ENCODE results near the gene ARHGEF33. TPM values are rescaled to one million over a fixed set of nuclear protein-coding genes. Genes with fewer than 3 reads are reported as not detected.

The ARHGEF33 gene
- total RNA-seq, 1 experiment from 2014 or later: not detected

DNA sequence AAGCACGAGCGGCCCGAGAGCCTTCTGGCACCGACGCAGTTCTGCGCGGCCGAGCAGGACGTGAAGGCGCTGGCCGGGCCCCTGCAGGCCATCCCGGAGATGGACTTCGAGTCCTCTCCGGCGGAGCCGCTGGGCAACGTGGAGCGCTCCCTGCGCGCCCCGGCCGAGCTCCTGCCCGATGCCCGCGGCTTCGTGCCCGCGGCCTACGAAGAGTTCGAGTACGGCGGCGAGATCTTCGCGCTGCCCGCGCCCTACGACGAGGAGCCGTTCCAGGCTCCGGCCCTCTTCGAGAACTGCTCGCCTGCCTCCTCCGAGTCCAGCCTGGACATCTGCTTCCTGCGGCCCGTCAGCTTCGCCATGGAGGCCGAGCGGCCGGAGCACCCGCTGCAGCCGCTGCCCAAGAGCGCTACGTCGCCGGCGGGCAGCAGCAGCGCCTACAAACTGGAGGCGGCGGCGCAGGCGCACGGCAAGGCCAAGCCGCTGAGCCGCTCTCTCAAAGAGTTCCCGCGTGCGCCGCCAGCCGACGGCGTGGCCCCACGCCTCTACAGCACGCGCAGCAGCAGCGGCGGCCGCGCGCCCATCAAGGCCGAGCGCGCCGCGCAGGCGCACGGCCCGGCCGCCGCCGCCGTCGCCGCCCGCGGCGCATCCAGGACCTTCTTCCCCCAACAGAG lies 70.4 kb downstream of the ARHGEF33 start:
- no peak for DNase-seq (ENCODE audit: low spot score)

DNA sequence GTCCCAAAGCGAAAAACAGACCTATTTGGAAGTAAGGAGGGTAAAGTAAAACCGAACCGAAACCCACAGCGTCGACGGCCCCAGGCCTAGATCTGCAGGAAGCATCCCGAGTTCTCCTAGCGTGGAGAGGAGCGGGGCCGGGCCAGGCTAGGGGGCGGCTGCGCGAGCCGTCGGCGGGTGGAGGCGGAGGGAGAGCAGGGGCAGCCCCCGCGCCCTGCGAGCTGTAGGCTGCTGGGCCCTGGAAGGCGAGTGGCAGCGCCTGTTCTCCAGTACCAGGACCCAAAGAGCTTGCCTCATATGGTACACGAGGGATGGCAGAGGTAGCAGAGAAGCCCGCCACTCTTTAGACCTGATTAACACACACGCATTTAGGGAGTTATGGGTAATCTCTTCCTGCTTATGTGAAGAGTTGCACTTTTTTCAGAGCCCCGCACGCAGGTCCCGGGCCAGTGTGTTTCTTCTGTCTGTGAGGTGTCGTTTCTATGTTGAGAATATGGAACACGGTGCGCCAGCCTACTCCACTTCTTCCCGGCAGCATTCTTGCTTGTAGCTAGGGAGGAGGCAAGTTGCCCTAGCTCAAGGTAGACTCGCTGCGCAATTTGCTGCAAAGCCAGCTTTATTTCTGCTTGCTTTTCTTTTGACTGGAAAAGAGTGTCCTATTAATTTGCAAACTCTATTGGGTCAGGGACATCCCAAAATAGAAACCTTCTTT lies 71.1 kb downstream of the ARHGEF33 start:
- no peak for DNase-seq (ENCODE audit: low spot score)

DNA sequence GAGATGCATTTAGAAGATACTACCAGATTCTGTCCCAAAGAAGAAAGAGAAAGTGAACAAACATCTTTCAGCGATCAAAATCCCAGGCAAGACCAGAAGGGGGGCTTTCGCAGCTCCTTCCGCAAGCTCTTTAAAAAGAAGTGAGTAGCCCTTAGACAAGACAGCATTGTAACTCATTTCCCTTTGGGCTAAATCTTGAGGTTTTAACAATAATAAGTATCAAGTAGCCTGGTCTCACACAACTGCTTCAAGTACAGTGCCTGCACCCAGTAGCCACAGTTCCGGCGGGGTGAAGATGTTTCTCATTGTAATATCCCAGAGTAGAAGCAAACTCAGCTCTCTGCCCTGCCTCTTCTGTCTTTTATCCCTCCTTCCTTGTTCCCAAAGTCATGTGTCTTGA lies 76.3 kb downstream of the ARHGEF33 start:
- no peak for DNase-seq (ENCODE audit: low spot score)

DNA sequence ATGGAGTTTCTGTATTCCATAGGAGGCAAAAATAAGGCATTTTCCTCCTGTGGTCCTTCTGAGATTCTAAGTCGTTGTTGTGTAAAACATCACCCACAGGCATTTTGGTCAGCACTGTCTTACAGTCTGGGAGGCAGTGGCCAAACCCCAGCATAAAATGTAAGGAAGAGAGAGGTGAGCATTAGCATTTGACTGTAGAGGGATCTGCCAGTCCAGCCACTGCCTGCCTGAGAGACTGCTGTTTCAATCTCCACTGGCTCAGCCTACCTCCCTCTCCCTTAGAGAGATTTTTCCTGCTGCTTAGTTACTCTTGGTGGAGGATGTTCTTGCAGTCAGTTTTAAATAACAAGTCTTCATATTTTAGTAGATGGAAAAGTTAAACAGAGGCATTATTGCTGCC lies 77.0 kb downstream of the ARHGEF33 start:
- DNase-seq (ENCODE audit: low spot score): no peak

DNA sequence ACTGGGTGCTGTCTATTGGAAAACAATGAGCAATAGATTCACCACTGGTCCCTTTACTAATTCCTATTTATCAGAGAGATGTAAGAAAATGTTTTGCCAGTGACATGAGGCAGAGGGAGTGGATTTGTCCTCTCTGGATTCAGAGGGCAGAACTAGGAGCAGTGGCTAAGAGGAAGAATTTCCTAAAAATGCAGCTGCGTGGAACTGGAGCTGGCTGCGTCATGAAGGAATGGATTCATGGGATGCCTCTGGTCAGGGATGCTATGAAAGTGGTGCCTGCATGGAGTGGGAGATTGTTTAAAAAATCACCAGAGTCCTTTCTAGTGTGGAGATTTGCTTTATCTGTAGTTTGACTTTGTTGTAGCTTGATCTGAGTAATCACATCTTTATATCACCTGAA lies 78.3 kb downstream of the ARHGEF33 start:
- DNase-seq (ENCODE audit: low spot score): no peak

DNA sequence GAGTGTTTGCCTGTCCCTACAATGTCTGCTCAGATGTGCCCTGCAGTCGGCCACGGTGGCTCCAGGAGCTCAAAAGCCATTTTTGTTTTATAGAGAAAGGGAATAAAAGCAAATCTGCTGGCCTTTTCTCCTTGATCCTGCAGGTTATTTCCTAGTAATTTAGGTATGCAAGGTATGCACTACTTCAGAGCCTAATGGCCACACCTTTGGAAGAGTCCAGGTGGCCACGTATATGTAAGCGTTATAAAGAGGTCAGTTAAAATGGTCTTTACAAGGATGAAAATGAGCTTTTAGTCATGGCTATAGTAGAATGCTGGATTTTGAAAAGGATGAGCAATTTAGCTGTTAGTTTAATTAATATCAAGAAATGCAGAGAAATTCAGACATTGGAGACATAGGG lies 81.7 kb downstream of the ARHGEF33 start:
- DNase-seq (ENCODE audit: low spot score): no peak

DNA sequence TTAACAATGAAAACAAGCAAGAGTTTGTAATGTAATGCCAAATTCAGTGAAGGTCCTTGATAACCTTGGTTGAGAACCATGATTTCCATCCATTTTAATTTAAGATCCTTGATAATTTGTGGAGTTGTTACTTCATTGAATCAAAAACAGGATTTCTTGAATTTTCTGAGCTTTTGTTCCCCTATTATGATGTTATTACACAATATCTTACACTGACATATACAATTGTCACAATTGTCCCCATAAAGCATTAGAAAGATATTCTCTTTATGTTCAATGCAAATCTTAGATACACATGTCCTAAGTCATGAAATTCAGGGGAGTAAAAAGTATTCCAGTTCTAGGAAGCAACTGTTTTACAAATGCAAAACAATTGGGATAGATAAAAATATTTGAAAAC lies 83.6 kb downstream of the ARHGEF33 start:
- DNase-seq (ENCODE audit: low spot score): no peak

DNA sequence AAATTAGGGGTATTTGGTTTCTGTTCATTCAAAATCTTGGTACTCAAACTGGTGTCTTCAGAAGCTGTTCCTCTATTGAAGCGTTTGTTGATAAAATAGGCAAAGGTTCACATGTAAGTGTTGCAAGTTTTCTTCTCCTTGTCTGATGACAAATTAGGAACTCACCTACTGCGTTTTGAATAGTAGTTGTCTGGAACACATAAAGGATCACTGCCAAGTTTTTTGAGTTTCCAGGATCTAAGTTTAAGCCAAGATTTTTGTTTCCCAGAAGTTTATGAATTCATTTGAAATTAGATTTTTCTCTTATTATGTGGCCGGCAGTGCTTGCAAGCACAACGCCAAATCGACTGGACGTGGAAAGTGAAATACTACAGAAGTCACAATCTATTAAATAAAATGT lies 85.4 kb downstream of the ARHGEF33 start:
- DNase-seq (ENCODE audit: low spot score): no peak

DNA sequence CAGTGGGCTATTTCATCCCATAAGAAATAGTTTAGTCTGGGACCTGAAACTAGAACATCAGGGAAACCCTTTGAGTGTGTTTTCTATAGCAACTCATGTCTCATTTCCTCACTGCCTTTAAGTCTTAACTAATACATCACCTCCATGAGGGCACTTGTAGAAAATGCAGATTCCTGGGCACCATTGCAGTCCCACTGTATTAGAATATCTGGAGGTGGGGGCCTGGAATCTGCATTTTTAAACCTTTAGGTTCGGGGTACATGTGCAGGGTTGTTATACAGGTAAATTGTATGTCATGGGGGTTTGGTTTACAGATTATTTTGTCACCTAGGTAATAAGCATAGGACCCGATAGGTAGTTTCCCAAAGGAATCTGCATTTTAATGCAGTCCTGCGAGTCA lies 87.4 kb downstream of the ARHGEF33 start:
- no peak for DNase-seq (ENCODE audit: low spot score)

DNA sequence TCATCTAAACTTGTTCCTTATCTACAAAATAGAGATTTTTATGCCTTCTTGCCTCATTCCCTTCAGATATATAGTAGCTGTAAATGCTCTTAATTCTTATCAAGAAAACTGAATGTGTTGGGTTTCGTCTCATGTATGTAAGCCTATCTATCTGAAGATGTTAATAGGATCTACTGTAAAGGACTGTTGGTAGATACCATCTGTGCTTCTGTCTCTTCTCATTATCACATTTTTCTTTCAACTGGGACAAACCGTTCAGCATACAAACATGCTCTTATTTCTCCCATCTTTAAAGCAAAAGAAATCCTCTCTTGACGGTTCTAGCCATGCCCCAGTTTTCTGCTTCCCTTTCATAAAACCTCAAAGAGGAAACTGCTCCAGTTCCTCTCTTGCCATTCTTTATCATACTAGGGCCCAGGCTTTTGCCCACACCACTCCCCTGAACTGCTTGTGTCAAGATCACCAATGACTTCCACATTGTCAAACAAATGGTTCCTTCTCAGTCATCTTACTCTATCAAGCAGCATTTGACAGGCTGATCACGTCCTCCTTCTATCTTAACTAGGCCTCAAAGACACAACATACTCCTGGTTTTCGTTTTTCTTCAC lies 88.7 kb downstream of the ARHGEF33 start:
- DNase-seq (ENCODE audit: low spot score): no peak

DNA sequence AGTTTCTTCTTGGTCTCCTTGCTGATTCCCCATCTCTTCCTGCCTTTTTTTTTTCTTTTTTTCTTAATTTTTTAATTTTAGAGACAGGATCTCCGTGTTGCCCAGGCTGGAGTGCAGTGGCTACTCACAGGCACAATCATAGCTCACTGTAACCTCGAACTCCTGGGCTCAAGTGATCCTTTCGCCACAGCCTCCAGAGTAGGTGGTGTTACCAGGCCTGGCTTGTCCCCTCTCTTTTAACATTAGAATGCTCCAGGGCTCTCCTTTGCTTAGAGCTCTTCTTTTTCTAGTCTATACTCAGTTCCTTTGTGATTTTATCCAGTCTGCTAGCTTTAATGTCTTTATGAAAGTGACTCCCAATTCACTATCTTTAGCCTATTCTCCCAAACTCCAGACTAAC lies 89.2 kb downstream of the ARHGEF33 start:
- DNase-seq (ENCODE audit: low spot score): no peak

DNA sequence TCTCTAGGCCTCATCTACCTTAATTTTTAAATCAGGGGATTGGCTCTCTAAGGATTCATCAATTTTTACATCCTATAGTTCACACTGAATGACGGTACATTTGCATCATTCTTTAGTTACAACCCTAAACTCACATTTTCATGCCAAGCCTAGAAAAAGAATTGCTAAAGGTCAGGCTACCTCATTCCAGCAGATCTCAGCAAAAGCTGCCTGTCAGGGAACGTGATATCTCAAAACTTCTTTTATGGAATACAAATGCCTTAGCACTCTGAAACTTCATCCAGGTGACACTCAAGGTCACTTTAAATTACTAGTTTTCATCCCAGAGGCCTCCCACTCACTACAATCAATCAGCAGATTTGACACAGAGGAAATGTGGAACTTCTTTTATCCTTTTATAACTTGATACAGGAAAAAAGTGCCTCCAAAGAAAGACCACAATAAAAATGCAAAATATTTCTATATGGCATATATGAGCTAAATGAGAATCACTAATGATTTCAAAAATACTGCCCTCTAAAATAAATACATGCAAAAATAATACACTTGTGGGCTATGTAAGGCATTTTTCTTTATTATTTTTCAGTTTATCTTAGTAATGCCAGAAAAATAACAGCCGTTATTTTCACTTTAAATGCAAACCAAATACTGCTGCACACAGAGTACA lies 91.5 kb downstream of the ARHGEF33 start:
- no peak for DNase-seq (ENCODE audit: low spot score)

DNA sequence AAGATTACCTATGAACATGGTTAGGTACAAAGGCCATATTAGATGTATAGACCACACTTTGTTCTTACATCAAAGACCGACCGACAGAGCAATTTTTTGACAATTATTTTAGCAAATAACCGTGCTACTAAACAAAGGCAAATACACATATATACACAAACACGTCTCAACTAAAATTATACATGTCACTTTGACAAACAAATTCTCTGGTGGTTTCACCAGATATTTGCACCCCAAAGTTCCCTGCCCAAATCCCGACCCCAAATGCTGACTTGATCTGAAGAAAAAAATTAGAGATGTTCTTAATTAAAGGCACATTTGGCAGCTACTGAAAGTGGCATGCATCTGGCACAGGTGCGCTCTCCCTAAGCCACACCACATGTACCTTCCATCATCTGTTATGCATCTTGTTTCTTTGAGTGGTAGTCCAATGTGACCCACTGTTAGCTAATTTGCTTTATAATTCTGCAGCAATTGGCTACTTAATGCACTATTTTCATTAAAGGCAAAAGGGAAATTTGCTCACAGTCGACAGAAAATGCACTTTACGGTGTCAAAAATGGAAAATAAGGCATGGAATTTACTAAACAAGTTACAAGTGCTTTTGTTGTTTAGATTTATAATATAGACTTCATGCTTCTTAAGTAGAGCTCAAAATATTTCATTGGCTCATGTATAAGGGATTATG lies 92.1 kb downstream of the ARHGEF33 start:
- no peak for DNase-seq (ENCODE audit: low spot score)

DNA sequence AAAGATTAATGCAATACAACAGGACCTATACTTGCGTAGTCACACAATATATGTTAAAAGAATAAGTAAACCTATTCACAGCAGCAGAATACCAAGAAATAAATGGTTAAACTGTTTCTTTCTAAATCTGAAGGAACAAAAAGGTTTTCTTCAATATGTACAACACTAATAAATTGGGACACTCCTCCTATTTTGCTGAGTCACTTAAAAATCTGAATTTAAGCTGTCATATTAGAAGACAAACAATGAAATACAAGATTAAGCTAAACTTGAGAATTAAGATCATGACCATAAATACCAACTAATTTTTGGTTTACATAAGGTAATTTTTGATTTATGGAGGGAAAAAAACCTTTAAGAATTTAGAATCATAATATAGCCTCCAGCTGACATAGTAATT lies 92.8 kb downstream of the ARHGEF33 start:
- DNase-seq (ENCODE audit: low spot score): no peak

DNA sequence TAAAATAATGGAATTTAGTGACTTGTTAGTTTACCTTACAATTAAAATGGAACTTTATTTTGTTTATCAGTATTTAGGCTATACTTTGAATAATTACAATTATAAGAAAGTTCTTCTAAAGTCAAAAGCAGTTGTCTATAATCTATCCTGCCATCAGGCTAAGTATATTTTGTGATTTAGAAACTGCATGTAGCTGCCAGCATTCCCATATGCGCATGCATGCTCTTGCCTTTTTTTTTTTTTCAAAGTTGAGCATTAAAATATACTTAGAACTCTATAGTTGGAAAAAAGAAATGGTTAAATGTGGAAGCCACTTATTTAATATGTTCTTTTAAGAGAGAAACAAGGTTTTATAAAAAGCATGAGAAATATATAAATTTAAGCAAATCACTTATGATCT lies 99.0 kb downstream of the ARHGEF33 start:
- DNase-seq (ENCODE audit: low spot score): no peak

DNA sequence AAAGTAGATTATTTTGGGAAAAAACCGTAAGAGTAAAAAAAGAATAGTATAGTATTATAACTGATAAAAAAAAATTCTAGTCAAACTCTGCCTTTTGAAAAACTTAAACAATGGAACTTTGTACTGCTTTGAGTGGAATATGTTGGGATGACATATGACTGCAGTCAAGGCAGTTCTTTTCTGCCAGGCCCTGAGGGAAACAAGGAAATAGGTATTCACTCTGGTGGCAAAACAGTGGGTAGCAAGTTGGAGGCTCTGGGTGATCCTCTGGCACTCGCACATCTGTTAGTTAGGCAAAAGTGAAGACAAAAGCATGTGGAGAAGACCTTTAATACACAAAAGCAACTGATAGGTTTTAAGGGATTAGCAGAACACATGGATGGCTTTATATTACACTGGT lies 102.2 kb downstream of the ARHGEF33 start:
- no peak for DNase-seq (ENCODE audit: low spot score)

DNA sequence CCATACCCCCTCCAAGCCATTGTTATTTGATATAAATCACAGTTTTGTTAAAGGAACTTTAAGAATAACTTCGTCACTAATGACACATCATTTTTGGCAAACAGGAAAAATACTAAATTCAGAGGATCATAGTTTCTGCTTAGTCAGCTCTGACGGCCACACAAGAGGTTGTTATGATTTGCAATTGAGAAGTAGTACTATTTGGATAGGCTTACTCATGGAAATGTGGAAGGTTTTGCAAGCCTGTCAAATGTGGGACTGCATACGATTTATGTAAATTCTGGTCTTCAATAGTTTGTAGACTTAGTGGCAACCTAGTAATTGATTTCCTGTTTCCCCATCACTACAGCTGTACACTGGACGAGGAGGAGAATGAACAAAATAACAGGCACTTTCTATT lies 108.1 kb downstream of the ARHGEF33 start:
- DNase-seq (ENCODE audit: low spot score): peak; percentile 72

DNA sequence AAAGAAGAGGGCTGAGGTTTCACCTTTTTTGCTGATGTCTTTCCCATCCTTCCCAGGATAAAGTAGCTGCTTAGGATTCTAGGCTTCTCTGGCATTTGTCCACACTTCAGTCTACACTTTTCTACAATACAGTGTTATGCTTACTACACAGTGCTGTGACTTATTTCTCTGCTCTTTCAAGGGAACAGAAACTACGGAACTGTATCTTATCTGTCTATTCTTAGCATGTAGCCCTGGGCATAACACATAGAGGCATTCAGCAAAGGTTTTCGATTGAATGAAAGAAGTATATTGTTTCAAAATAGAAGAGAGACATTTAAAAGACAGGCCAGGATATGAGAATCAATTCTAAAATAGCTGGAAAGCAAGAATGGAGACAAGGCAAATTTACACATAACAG lies 110.9 kb downstream of the ARHGEF33 start:
- DNase-seq (ENCODE audit: low spot score): no peak

DNA sequence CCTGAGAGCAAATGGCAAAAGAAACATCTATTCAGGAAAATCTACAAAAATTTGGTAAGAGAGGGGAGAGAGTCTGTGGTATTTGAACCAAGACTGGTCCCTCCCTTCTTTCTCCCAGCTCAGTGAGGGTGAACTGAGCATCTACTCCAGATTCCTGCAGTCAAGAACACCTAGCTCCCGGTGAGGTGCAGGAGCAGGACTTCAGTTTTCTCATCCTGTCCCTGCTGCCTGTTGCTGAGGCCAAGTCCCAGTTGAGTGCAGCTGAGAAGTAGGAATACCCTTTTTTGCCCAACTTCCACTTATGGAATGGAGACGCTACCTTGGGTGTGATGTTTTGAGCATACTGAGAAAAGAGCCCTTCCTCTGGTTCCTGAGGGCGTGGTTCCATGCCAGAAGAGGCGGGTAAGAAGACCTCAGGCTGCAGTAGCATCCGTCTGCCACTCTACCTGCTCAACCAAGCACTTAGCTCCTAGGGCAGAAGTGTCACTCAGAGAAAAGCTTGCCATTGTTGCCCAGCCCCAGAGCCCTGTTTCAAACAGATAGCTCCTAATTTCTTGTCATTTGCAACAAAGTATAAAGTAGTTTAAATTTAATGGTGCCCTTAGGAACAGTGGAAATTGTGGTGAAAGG lies 118.3 kb downstream of the ARHGEF33 start:
- no peak for DNase-seq (ENCODE audit: low spot score)

DNA sequence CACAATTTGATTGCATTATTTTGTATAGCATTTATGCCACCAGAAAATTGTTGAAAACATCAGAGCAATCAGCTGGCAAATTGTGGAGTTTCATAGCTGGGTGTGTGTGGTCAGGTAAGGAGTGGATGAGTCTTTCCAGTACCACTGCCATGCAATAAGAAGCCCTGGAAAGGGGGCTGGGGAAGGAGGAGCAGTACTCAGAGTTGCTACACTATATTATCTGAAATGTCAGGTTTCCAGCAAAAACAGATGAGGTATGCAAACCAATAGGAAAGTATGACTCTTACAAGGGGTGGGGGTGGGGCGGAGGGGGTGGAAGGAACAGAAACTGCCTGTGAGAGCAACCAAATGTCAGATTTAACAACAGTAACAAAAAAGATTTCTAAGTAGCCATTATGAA lies 119.0 kb downstream of the ARHGEF33 start:
- DNase-seq (ENCODE audit: low spot score): no peak

DNA sequence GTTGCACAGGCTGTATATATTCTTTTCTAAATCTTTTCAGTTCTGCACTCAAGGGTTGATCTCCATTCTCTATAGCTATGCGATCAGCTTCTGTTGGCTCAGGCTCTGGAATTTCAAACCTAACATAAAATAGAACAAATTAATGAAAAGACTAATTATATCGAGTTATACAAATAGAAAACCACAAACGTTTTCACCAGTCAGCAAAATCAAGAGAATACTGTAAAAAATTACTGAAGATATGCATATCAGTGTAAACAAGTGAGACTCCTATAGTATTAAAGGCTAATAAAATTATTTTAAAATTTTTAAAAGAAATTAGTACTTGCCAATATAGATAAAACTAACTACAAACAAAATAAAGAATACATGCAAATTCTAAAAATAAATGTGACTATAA lies 124.2 kb downstream of the ARHGEF33 start:
- DNase-seq (ENCODE audit: low spot score): no peak

DNA sequence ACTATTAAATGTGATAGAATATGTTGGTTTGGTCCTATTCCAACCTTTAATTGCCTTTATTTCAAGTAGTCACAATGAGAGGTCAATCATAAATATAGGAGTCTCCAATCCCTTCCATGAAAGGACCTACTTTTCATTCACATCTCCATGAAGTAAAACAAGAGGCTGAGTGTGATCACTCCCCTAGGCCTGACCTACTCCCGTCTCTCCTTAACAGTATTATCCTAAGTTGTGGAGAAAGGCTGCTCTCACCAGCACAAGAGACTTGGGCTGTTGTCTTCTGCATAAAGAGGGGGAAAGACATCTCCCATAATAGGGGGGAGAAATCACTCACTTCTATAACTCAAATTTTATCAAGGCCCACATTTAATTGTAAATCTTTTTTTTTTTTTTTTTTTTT lies 125.7 kb downstream of the ARHGEF33 start:
- DNase-seq (ENCODE audit: low spot score): no peak
